HG02852 (cell line): Measurements from ENCODE around the gene DCPS.
"Not testable (repeated sequence)": the region's sequence is repeated elsewhere in the genome, so short reads cannot be mapped to it uniquely, and the experiment has no call there.

Source experiments
- ATAC-seq: cut with Tn5 transposase; IDR thresholded peaks from one replicate; pipeline ENCODE4 v1.9.1; 2021; ENCODE audit warnings: mild to moderate bottlenecking, moderate library complexity; ENCODE audit not compliant: unreplicated experiment

Gene DCPS

GRCh38 chr11:126357969-126358762 lies 54.3 kb downstream of the DCPS start:
- ATAC-seq = no peak

- ATAC-seq = no peak
These were observed 54.9 kb downstream of the DCPS start for GRCh38 chr11:126358763-126359160.

GRCh38 chr11:126359431-126360048 lies 55.7 kb downstream of the DCPS start:
- no peak for ATAC-seq

- ATAC-seq = no peak
These were observed 56.2 kb downstream of the DCPS start for GRCh38 chr11:126360049-126360446.

GRCh38 chr11:126361400-126361799 lies 57.5 kb downstream of the DCPS start:
- no peak for ATAC-seq

- ATAC-seq = no peak
These were observed 59.2 kb downstream of the DCPS start for GRCh38 chr11:126362879-126363655.

GRCh38 chr11:126363706-126364248 lies 59.9 kb downstream of the DCPS start:
- no peak for ATAC-seq

- not testable (repeated sequence) for ATAC-seq
These were observed 60.9 kb downstream of the DCPS start for GRCh38 chr11:126364735-126365134.

GRCh38 chr11:126365508-126365907 lies 61.6 kb downstream of the DCPS start:
- not testable (repeated sequence) for ATAC-seq

GRCh38 chr11:126366064-126366822 lies 62.4 kb downstream of the DCPS start:
- ATAC-seq = no peak

GRCh38 chr11:126366823-126367654 lies 63.2 kb downstream of the DCPS start:
- ATAC-seq = not testable (repeated sequence)

- not testable (repeated sequence) for ATAC-seq
These were observed 63.9 kb downstream of the DCPS start for GRCh38 chr11:126367806-126368205.

GRCh38 chr11:126368336-126369119 lies 64.7 kb downstream of the DCPS start:
- not testable (repeated sequence) for ATAC-seq

- ATAC-seq = no peak
These were observed 66.2 kb downstream of the DCPS start for GRCh38 chr11:126370016-126370415.

GRCh38 chr11:126371595-126371994 lies 67.7 kb downstream of the DCPS start:
- no peak for ATAC-seq

GRCh38 chr11:126373389-126374066 lies 69.7 kb downstream of the DCPS start:
- not testable (repeated sequence) for ATAC-seq

- not testable (repeated sequence) for ATAC-seq
These were observed 70.9 kb downstream of the DCPS start for GRCh38 chr11:126374562-126375300.

- ATAC-seq = no peak
These were observed 71.9 kb downstream of the DCPS start for GRCh38 chr11:126375726-126376125.
